Activated CD4-positive, alpha-beta T cell treated with anti-CD3 and anti-CD28 coated beads, Interleukin-10, Interleukin-2, amounts not matched to agents 100 ng/mL and 50 ng/mL, durations not matched to agents 16 hours and 8 hours (primary cell): ENCODE measurements around the gene CLECL1.
A peak's percentile ranks its signal among the peaks of the same experiment; 100 is the strongest.
"Not testable (repeated sequence)": the region's sequence is repeated elsewhere in the genome, so short reads cannot be mapped to it uniquely, and the experiment has no call there.

Experiments used
- DNase-seq: peaks from one replicate; pipeline ENCODE4 v3.0.0-alpha.2; 2020

The CLECL1 gene

GRCh38 chr12:9719790-9720189, 13.1 kb downstream of the CLECL1 start:
- DNase-seq = peak; percentile 68

- no peak for DNase-seq
Observed at GRCh38 chr12:9718968-9719367, 13.9 kb downstream of the CLECL1 start.

GRCh38 chr12:9717070-9717925, 15.6 kb downstream of the CLECL1 start:
- DNase-seq = no peak

- not testable (repeated sequence) for DNase-seq
Observed at GRCh38 chr12:9713032-9713558, 19.8 kb downstream of the CLECL1 start.

- no peak for DNase-seq
Observed at GRCh38 chr12:9711664-9712063, 21.2 kb downstream of the CLECL1 start.

- DNase-seq = no peak
Observed at GRCh38 chr12:9710584-9711375, 22.1 kb downstream of the CLECL1 start.

GRCh38 chr12:9708853-9709252, 24.0 kb downstream of the CLECL1 start:
- peak; percentile 55 for DNase-seq

- DNase-seq = peak; percentile 75
Observed at GRCh38 chr12:9707864-9708808, 24.8 kb downstream of the CLECL1 start.

GRCh38 chr12:9707356-9707755, 25.5 kb downstream of the CLECL1 start:
- DNase-seq = peak; percentile 29

- DNase-seq = no peak
Observed at GRCh38 chr12:9706086-9706685, 26.7 kb downstream of the CLECL1 start.

GRCh38 chr12:9704561-9704960, 28.3 kb downstream of the CLECL1 start:
- not testable (repeated sequence) for DNase-seq

GRCh38 chr12:9702255-9702654, 30.6 kb downstream of the CLECL1 start:
- DNase-seq = peak; percentile 71

GRCh38 chr12:9701380-9702154, 31.3 kb downstream of the CLECL1 start:
- DNase-seq = peak; percentile 31

GRCh38 chr12:9700606-9700956, 32.3 kb downstream of the CLECL1 start:
- DNase-seq = no peak

GRCh38 chr12:9699898-9700605, 32.8 kb downstream of the CLECL1 start:
- no peak for DNase-seq

GRCh38 chr12:9699269-9699897, 33.5 kb downstream of the CLECL1 start:
- DNase-seq = no peak

- no peak for DNase-seq
Observed at GRCh38 chr12:9698681-9699080, 34.2 kb downstream of the CLECL1 start.

- DNase-seq = no peak
Observed at GRCh38 chr12:9697619-9698018, 35.3 kb downstream of the CLECL1 start.

GRCh38 chr12:9695661-9696060, 37.2 kb downstream of the CLECL1 start:
- DNase-seq = not testable (repeated sequence)

GRCh38 chr12:9695150-9695549, 37.7 kb downstream of the CLECL1 start:
- DNase-seq = not testable (repeated sequence)
